ENCODE measurements around the gene KRTAP5-2. TPM values are rescaled to one million over a fixed set of nuclear protein-coding genes. Genes with fewer than 3 reads are reported as not detected.
"Not testable (repeated sequence)": the region's sequence is repeated elsewhere in the genome, so short reads cannot be mapped to it uniquely, and the experiment has no call there.

The KRTAP5-2 gene
- polyA plus RNA-seq, 2 donors = not detected

GRCh38 chr11:1607901-1608300 is 9.8 kb upstream of the KRTAP5-2 start:
- not testable (repeated sequence) for H3K4me1 ChIP-seq (ENCODE audit: control insufficient read depth in 2 of 2, insufficient read depth in 2 of 2, low read length in 1 of 2); H3K9me3 ChIP-seq (ENCODE audit: control insufficient read depth in 2 of 2, insufficient read depth in 1 of 2, low read depth in 1 of 2, low read length in 1 of 2); H3K27ac ChIP-seq (ENCODE audit: low read depth in 2 of 2, low read length in 1 of 2); H3K27me3 ChIP-seq (ENCODE audit: control insufficient read depth in 1 of 2, insufficient read depth in 2 of 2, low read length in 2 of 2); H3K4me3 ChIP-seq (ENCODE audit: low read depth in 1 of 2, low read length in 2 of 2); H3K36me3 ChIP-seq (ENCODE audit: control insufficient read depth in 2 of 2, insufficient read depth in 2 of 2, low read length in 1 of 2)
- WGBS, 2 donors = 37 to 42% methylated on average over 5 of the region's 5 CpGs

GRCh38 chr11:1607156-1607845 is 9.2 kb upstream of the KRTAP5-2 start:
- H3K27ac ChIP-seq (ENCODE audit: low read depth in 2 of 2, low read length in 1 of 2); H3K36me3 ChIP-seq (ENCODE audit: control insufficient read depth in 2 of 2, insufficient read depth in 2 of 2, low read length in 1 of 2); H3K9me3 ChIP-seq (ENCODE audit: control insufficient read depth in 2 of 2, insufficient read depth in 1 of 2, low read depth in 1 of 2, low read length in 1 of 2); H3K27me3 ChIP-seq (ENCODE audit: control insufficient read depth in 1 of 2, insufficient read depth in 2 of 2, low read length in 2 of 2); H3K4me3 ChIP-seq (ENCODE audit: low read depth in 1 of 2, low read length in 2 of 2); H3K4me1 ChIP-seq (ENCODE audit: control insufficient read depth in 2 of 2, insufficient read depth in 2 of 2, low read length in 1 of 2): not testable (repeated sequence)
- WGBS, 2 donors = 31 to 42% methylated on average over 18 of the region's 18 CpGs

GRCh38 chr11:1605923-1606322 is 7.8 kb upstream of the KRTAP5-2 start:
- WGBS, 2 donors = 77 to 81% methylated on average over 13 of the region's 13 CpGs
- not testable (repeated sequence) for H3K4me3 ChIP-seq (ENCODE audit: low read depth in 1 of 2, low read length in 2 of 2); H3K36me3 ChIP-seq (ENCODE audit: control insufficient read depth in 2 of 2, insufficient read depth in 2 of 2, low read length in 1 of 2); H3K27me3 ChIP-seq (ENCODE audit: control insufficient read depth in 1 of 2, insufficient read depth in 2 of 2, low read length in 2 of 2); H3K9me3 ChIP-seq (ENCODE audit: control insufficient read depth in 2 of 2, insufficient read depth in 1 of 2, low read depth in 1 of 2, low read length in 1 of 2); H3K4me1 ChIP-seq (ENCODE audit: control insufficient read depth in 2 of 2, insufficient read depth in 2 of 2, low read length in 1 of 2); H3K27ac ChIP-seq (ENCODE audit: low read depth in 2 of 2, low read length in 1 of 2)

GRCh38 chr11:1604711-1605110 is 6.6 kb upstream of the KRTAP5-2 start:
- no peak overlapping the region for H3K27ac ChIP-seq (ENCODE audit: low read depth in 2 of 2, low read length in 1 of 2)
- H3K27me3 ChIP-seq (ENCODE audit: control insufficient read depth in 1 of 2, insufficient read depth in 2 of 2, low read length in 2 of 2) = no peaks in the 10 kb centered on the region
- 87 to 89% methylated on average over 7 of the region's 7 CpGs for WGBS, 2 donors
- peaks cover 0 to 2% of the 10 kb centered on the region in 2 donors for H3K4me1 ChIP-seq (ENCODE audit: control insufficient read depth in 2 of 2, insufficient read depth in 2 of 2, low read length in 1 of 2)
- no peaks in the 10 kb centered on the region for H3K9me3 ChIP-seq (ENCODE audit: control insufficient read depth in 2 of 2, insufficient read depth in 1 of 2, low read depth in 1 of 2, low read length in 1 of 2)
- H3K36me3 ChIP-seq (ENCODE audit: control insufficient read depth in 2 of 2, insufficient read depth in 2 of 2, low read length in 1 of 2) = no peaks in the 10 kb centered on the region
- no peak overlapping the region for H3K4me3 ChIP-seq (ENCODE audit: low read depth in 1 of 2, low read length in 2 of 2)

- 89 to 91% methylated on average over 11 of the region's 11 CpGs for WGBS, 2 donors
- Histone ChIP-seq H3K36me3 (ENCODE audit: control insufficient read depth in 2 of 2, insufficient read depth in 2 of 2, low read length in 1 of 2) (no peaks in the 10 kb centered on the region), H3K4me1 (ENCODE audit: control insufficient read depth in 2 of 2, insufficient read depth in 2 of 2, low read length in 1 of 2) (peaks cover 0 to 2% of the 10 kb centered on the region in 2 donors), H3K4me3 (ENCODE audit: low read depth in 1 of 2, low read length in 2 of 2) (no peak overlapping the region), H3K27ac (ENCODE audit: low read depth in 2 of 2, low read length in 1 of 2) (no peak overlapping the region), H3K27me3 (ENCODE audit: control insufficient read depth in 1 of 2, insufficient read depth in 2 of 2, low read length in 2 of 2) (no peaks in the 10 kb centered on the region), H3K9me3 (ENCODE audit: control insufficient read depth in 2 of 2, insufficient read depth in 1 of 2, low read depth in 1 of 2, low read length in 1 of 2) (no peaks in the 10 kb centered on the region)
Measured at GRCh38 chr11:1604181-1604580, 6.1 kb upstream of the KRTAP5-2 start.

GRCh38 chr11:1603629-1604028 is 5.5 kb upstream of the KRTAP5-2 start:
- Histone ChIP-seq H3K9me3 (ENCODE audit: control insufficient read depth in 2 of 2, insufficient read depth in 1 of 2, low read depth in 1 of 2, low read length in 1 of 2) (no peaks in the 10 kb centered on the region), H3K4me3 (ENCODE audit: low read depth in 1 of 2, low read length in 2 of 2) (no peak overlapping the region), H3K27me3 (ENCODE audit: control insufficient read depth in 1 of 2, insufficient read depth in 2 of 2, low read length in 2 of 2) (no peaks in the 10 kb centered on the region), H3K36me3 (ENCODE audit: control insufficient read depth in 2 of 2, insufficient read depth in 2 of 2, low read length in 1 of 2) (no peaks in the 10 kb centered on the region), H3K4me1 (ENCODE audit: control insufficient read depth in 2 of 2, insufficient read depth in 2 of 2, low read length in 1 of 2) (peaks cover 0 to 2% of the 10 kb centered on the region in 2 donors), H3K27ac (ENCODE audit: low read depth in 2 of 2, low read length in 1 of 2) (no peak overlapping the region)
- 43 to 91% methylated on average over 1 of the region's 1 CpG for WGBS, 2 donors

GRCh38 chr11:1601663-1602062 is 3.6 kb upstream of the KRTAP5-2 start:
- H3K9me3 ChIP-seq (ENCODE audit: control insufficient read depth in 2 of 2, insufficient read depth in 1 of 2, low read depth in 1 of 2, low read length in 1 of 2); H3K4me3 ChIP-seq (ENCODE audit: low read depth in 1 of 2, low read length in 2 of 2); H3K27me3 ChIP-seq (ENCODE audit: control insufficient read depth in 1 of 2, insufficient read depth in 2 of 2, low read length in 2 of 2); H3K27ac ChIP-seq (ENCODE audit: low read depth in 2 of 2, low read length in 1 of 2); H3K4me1 ChIP-seq (ENCODE audit: control insufficient read depth in 2 of 2, insufficient read depth in 2 of 2, low read length in 1 of 2); H3K36me3 ChIP-seq (ENCODE audit: control insufficient read depth in 2 of 2, insufficient read depth in 2 of 2, low read length in 1 of 2): not testable (repeated sequence)
- 48 to 55% methylated on average over 3 of the region's 3 CpGs for WGBS, 2 donors

GRCh38 chr11:1600626-1601025 is 2.5 kb upstream of the KRTAP5-2 start:
- no peaks in the 10 kb centered on the region for H3K9me3 ChIP-seq (ENCODE audit: control insufficient read depth in 2 of 2, insufficient read depth in 1 of 2, low read depth in 1 of 2, low read length in 1 of 2)
- H3K4me3 ChIP-seq (ENCODE audit: low read depth in 1 of 2, low read length in 2 of 2) = no peak overlapping the region
- no peak overlapping the region for H3K27ac ChIP-seq (ENCODE audit: low read depth in 2 of 2, low read length in 1 of 2)
- H3K27me3 ChIP-seq (ENCODE audit: control insufficient read depth in 1 of 2, insufficient read depth in 2 of 2, low read length in 2 of 2) = no peaks in the 10 kb centered on the region
- WGBS, 2 donors = 74 to 79% methylated on average over 5 of the region's 5 CpGs
- H3K36me3 ChIP-seq (ENCODE audit: control insufficient read depth in 2 of 2, insufficient read depth in 2 of 2, low read length in 1 of 2) = no peaks in the 10 kb centered on the region
- H3K4me1 ChIP-seq (ENCODE audit: control insufficient read depth in 2 of 2, insufficient read depth in 2 of 2, low read length in 1 of 2) = peaks cover 0 to 2% of the 10 kb centered on the region in 2 donors

- no peak overlapping the region for H3K27ac ChIP-seq (ENCODE audit: low read depth in 2 of 2, low read length in 1 of 2)
- 61 to 73% methylated on average over 6 of the region's 6 CpGs for WGBS, 2 donors
- no peaks in the 10 kb centered on the region for H3K27me3 ChIP-seq (ENCODE audit: control insufficient read depth in 1 of 2, insufficient read depth in 2 of 2, low read length in 2 of 2)
- no peak overlapping the region for H3K4me3 ChIP-seq (ENCODE audit: low read depth in 1 of 2, low read length in 2 of 2)
- H3K36me3 ChIP-seq (ENCODE audit: control insufficient read depth in 2 of 2, insufficient read depth in 2 of 2, low read length in 1 of 2) = no peaks in the 10 kb centered on the region
- no peaks in the 10 kb centered on the region for H3K4me1 ChIP-seq (ENCODE audit: control insufficient read depth in 2 of 2, insufficient read depth in 2 of 2, low read length in 1 of 2)
- no peaks in the 10 kb centered on the region for H3K9me3 ChIP-seq (ENCODE audit: control insufficient read depth in 2 of 2, insufficient read depth in 1 of 2, low read depth in 1 of 2, low read length in 1 of 2)
Measured at GRCh38 chr11:1598816-1599215, 722 bp upstream of the KRTAP5-2 start.

GRCh38 chr11:1598406-1598805 is 312 bp upstream of the KRTAP5-2 start:
- 77% methylated on average over 3 of the region's 3 CpGs for WGBS, 2 donors
- H3K4me3 ChIP-seq (ENCODE audit: low read depth in 1 of 2, low read length in 2 of 2); H3K36me3 ChIP-seq (ENCODE audit: control insufficient read depth in 2 of 2, insufficient read depth in 2 of 2, low read length in 1 of 2); H3K27me3 ChIP-seq (ENCODE audit: control insufficient read depth in 1 of 2, insufficient read depth in 2 of 2, low read length in 2 of 2); H3K4me1 ChIP-seq (ENCODE audit: control insufficient read depth in 2 of 2, insufficient read depth in 2 of 2, low read length in 1 of 2); H3K27ac ChIP-seq (ENCODE audit: low read depth in 2 of 2, low read length in 1 of 2); H3K9me3 ChIP-seq (ENCODE audit: control insufficient read depth in 2 of 2, insufficient read depth in 1 of 2, low read depth in 1 of 2, low read length in 1 of 2): not testable (repeated sequence)

Measured in esophagus (tissue), 2 donors.